Hindlimb muscle (tissue), 1 donor: Measurements from ENCODE around the gene UGP2. TPM values are rescaled to one million over a fixed set of nuclear protein-coding genes. Genes with fewer than 3 reads are reported as not detected.
"Not testable (repeated sequence)": the region's sequence is repeated elsewhere in the genome, so short reads cannot be mapped to it uniquely, and the experiment has no call there.

Source experiments
- DNase-seq: peaks from one replicate; pipeline ENCODE4 v3.0.0-alpha.2; 2013
- polyA plus RNA-seq: library from polyadenylated mRNA; unstranded; fragments of 120-200 nt; gene quantifications from one replicate; pipeline ENCODE4 v1.2.1, GENCODE V29; 2013; ENCODE audit not compliant: insufficient read length

The UGP2 gene
- polyA plus RNA-seq, 1 donor: 293 TPM

DNA sequence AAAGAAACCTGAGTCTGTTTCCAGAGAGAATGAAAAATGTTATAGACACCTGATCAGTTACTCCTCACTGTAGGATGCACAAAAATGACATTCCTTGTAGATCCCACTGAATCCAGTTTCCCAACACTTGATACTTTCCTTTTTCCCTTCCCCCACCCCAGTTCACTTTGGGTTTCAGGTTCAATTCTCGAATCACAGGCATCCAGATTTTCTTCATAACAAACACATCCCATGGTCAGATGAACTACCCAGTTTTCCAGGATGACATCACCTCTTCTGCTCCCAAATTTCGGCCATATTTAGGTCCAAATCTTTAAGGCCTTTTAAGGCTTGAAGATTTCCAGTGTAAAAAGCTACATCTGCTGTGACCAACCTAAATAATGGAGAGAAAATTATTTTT, 51.5 kb downstream of the UGP2 start:
- no peak for DNase-seq

DNA sequence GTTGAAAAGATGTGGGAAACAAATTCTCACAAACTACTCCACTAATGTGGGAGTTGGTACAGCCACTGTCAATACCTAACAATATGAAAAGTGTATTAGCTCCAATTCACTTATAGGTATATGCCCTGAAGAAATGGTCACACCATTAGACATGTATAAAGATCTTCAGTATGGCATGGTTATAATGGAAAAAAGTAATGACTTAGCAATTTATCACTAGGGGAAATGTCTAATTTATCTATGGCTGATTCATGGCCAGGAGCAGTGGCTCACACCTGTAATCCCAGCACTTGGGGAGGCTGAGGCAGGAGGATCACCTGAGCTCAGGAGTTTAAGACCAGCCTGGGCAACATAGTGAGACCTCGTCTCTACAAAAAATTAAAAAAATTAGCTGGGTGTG, 52.5 kb downstream of the UGP2 start:
- no peak for DNase-seq

DNA sequence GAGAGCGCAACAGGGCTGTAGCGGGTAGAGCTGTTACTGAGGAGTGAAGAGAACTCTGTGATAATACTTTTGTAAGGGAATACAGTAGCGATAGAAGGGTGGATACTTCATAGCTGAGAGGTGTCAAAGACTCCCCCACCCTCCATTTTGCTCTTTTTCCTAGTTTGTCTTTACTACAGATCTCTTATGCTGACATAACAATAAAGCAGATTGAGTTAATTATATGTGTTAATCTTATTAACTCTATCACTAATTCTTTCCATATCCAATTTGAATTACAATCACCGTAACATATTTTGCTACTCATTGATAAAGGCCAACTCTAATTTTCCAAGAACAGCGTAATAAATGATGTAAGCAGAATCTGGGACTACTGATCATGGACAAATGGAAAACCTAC, 57.1 kb downstream of the UGP2 start:
- DNase-seq: no peak

DNA sequence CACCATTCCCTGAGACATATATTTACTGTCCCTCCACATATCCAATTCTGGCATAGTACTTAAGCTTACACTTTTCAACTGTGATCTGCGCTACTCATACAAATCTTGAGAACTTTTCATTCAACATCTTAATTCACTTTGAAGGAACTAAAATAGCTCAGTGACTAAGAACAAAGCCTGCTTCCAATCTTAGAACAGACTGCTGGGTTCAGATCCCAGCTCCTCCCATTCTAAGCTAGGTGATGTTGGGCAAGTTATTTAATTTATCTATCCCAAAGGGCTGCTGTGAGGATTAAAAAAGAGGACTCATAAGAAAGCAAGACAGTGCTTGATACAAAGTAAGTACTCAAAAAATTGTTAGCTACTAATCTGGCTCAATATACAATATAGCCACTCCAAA, 57.9 kb downstream of the UGP2 start:
- DNase-seq: no peak

DNA sequence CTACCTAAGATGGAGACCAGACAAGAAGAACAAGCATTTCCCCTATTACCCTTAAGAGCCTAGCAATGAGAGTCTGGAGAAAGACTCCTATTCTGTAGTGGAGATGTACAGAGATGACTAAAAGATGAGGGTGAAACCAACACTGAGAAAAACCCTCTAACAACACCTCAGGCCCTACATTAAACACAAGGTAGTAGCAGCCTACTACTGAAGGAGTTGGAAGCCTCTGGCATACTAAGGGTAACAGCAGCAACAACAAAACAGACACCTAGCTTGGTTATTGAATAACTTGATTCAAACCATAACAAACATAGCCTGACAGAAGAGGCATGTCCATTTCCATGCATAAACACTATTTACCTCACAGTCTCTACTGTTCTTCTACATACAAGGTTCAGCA, 60.5 kb downstream of the UGP2 start:
- DNase-seq: no peak

DNA sequence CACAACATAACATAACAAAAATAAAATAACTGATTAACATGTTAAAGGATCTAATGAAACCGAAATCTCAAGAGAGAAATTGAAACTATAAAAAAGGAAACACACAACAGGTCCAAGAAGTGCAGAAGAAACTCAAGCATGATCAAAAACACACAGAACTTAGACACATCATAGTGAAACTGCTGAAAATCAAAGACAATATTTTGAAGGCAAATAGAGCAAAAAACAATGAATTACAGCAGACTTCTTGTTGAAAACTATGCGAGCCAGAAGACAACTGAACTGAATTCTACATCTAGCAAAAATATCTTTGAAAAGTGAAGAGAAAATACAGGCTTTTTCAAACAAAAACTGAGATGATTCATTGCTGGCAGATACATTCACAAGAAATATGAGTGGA, 61.3 kb downstream of the UGP2 start:
- DNase-seq: no peak

DNA sequence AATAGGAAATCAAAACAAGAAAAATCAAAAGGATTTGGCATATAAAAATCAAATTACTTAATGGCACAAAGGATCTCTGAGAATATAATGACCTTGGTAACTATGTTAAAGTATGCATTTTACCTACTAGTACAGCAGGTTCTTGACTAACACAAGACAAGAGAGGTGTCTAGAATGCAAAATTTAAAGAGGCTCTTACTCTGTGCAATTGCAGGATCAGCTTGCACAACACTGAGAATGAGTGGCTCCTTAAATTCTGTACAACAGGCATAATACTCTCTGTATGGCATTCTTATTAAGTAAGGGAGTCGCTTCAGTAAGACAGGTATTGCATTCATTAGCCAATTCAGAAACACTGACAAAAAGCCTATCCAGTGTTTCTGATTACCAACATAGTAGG, 72.6 kb downstream of the UGP2 start:
- DNase-seq: no peak

DNA sequence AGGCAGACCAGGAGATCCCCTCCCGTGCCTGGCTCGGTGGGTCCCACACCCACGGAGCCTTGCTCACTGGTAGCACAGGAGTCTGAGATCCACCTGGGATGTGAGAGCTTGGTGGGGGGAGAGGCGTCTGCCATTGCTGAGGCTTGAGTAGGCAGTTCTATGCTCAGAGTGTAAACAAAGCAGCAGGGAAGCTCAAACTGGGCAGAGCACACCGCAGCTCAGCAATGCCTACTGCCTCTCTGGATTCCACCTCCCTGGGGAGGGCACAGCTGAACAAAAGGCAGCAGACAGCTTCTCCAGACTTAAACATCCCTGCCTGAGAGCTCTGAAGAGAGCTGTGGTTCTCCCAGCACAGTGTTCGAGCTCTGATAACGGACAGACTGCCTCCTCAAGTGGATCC, 85.1 kb downstream of the UGP2 start:
- DNase-seq: no peak

DNA sequence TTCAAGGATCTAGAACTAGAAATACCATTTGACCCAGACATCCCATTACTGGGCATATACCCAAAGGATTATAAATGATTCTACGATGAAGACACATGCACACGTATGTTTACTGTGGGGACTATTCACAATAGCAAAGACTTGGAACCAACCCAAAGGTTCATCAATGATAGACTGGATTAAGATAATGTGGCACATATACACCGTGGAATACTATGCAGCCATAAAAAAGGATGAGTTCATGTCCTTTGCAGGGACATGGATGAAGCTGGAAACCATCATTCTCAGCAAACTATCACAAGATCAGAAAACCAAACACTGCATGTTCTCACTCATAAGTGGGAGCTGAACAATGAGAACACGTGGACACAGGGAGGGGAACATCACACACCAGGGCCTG, 90.4 kb downstream of the UGP2 start:
- not testable (repeated sequence) for DNase-seq

Other genes starting within 250 kb of the UGP2 start
- 21.9 TPM for gene VPS54, start 177.5 kb downstream of the UGP2 start, polyA plus RNA-seq